CD14-positive monocyte (primary cell): ENCODE results near the gene CD4. TPM values are rescaled to one million over a fixed set of nuclear protein-coding genes. Genes with fewer than 3 reads are reported as not detected.
A peak's percentile ranks its signal among the peaks of the same experiment; 100 is the strongest.

Experiments used
- DNase-seq, 3 donors: peaks; one replicate each; pipeline ENCODE4 v3.0.0-alpha.2; 2011 to 2022
- H2AFZ ChIP-seq: 2 replicates; pipeline ENCODE4 v1.6.0; 2012; ENCODE audit warnings: mild to moderate bottlenecking, low read depth, low read length, inconsistent platforms; ENCODE audit not compliant: insufficient read depth, poor library complexity, severe bottlenecking
- H3K27ac ChIP-seq, 2 donors: 1 replicate in 1 of 2; 2 replicates in 1 of 2; pipeline ENCODE4 v1.5.1; 2012 to 2013; ENCODE audit warnings: low read length in 2 of 2, control low read depth in 1 of 2, inconsistent platforms in 1 of 2, low read depth in 1 of 2, mild to moderate bottlenecking in 1 of 2
- H3K27me3 ChIP-seq, 2 donors: one replicate each; pipeline versions ENCODE4 v1.6.0 to v1.6.1; 2011 to 2013; ENCODE audit warnings: low read length in 2 of 2; ENCODE audit not compliant: control insufficient read depth in 2 of 2, insufficient read depth in 2 of 2
- H3K36me3 ChIP-seq, 2 donors: replicated peaks in 1 of 2; 1 replicate in 1 of 2; 2 replicates in 1 of 2; pipeline versions ENCODE4 v1.5.1 to v1.6.1; 2012 to 2013; ENCODE audit warnings: low read length in 2 of 2, control low read depth in 1 of 2, inconsistent platforms in 1 of 2, mild to moderate bottlenecking in 1 of 2; ENCODE audit not compliant: insufficient read depth in 2 of 2, control insufficient read depth in 1 of 2
- H3K4me1 ChIP-seq, 2 donors: 1 replicate in 1 of 2; 2 replicates in 1 of 2; pipeline versions ENCODE4 v1.5.1 to v1.6.1; 2012 to 2013; ENCODE audit warnings: low read length in 2 of 2, control low read depth in 1 of 2, inconsistent platforms in 1 of 2, mild to moderate bottlenecking in 1 of 2, moderate library complexity in 1 of 2; ENCODE audit not compliant: insufficient read depth in 2 of 2, control insufficient read depth in 1 of 2
- H3K4me2 ChIP-seq: replicated peaks from 2 replicates; pipeline ENCODE3; 2012; ENCODE audit warnings: low read length, moderate library complexity, mild to moderate bottlenecking; ENCODE audit not compliant: poor library complexity, severe bottlenecking; ENCODE audit errors: extremely low read depth
- H3K4me3 ChIP-seq, 3 experiments: fragments of 200-600 bp in 1 of 3; sonication (generic) in 1 of 3; replicated peaks in 1 of 3; 1 replicate in 2 of 3; 2 replicates in 1 of 3; pipeline ENCODE4 v1.5.1; 2011 to 2013; ENCODE audit warnings: low read length in 3 of 3, mild to moderate bottlenecking in 3 of 3, control low read depth in 2 of 3, low read depth in 2 of 3, inconsistent platforms in 1 of 3, moderate library complexity in 1 of 3
- H3K79me2 ChIP-seq: 2 replicates; pipeline ENCODE4 v1.6.0; 2012; ENCODE audit warnings: mild to moderate bottlenecking, control low read depth, inconsistent platforms, low read length, moderate library complexity; ENCODE audit not compliant: insufficient read depth
- H3K9ac ChIP-seq: 2 replicates; pipeline ENCODE4 v1.6.0; 2017; ENCODE audit warnings: low read length, mild to moderate bottlenecking; ENCODE audit not compliant: insufficient read depth, poor library complexity, severe bottlenecking
- H3K9me3 ChIP-seq, 2 donors: replicated peaks in 1 of 2; 1 replicate in 1 of 2; 2 replicates in 1 of 2; pipeline versions ENCODE4 v1.5.1 to v1.6.1; 2012 to 2013; ENCODE audit warnings: low read length in 2 of 2, control low read depth in 1 of 2; ENCODE audit not compliant: control insufficient read depth in 1 of 2, insufficient read depth in 1 of 2
- H4K20me1 ChIP-seq: 2 replicates; pipeline ENCODE4 v1.6.0; 2012; ENCODE audit warnings: mild to moderate bottlenecking, low read length, control low read depth, moderate library complexity; ENCODE audit not compliant: insufficient read depth
- H3K27ac Mint-ChIP-seq, 7 donors: one replicate each; pipeline ENCODE4 v1.8.0; 2020; ENCODE audit warnings: mild to moderate bottlenecking in 7 of 7, mixed read lengths in 7 of 7, moderate library complexity in 6 of 7, inconsistent platforms in 2 of 7
- H3K27me3 Mint-ChIP-seq, 3 donors: one replicate each; pipeline ENCODE4 v1.8.0; 2021 to 2022; ENCODE audit warnings: low read depth in 3 of 3, mild to moderate bottlenecking in 3 of 3, mixed read lengths in 3 of 3, moderate library complexity in 3 of 3, inconsistent platforms in 1 of 3
- H3K36me3 Mint-ChIP-seq, 2 donors: one replicate each; pipeline ENCODE4 v1.8.0; 2020; ENCODE audit warnings: mixed read lengths in 2 of 2, inconsistent platforms in 1 of 2, mild to moderate bottlenecking in 1 of 2
- H3K4me1 Mint-ChIP-seq: one replicate; pipeline ENCODE4 v1.8.0; 2020; ENCODE audit warnings: mild to moderate bottlenecking, mixed read lengths
- H3K4me3 Mint-ChIP-seq, 2 donors: one replicate each; pipeline ENCODE4 v1.8.0; 2020; ENCODE audit warnings: mild to moderate bottlenecking in 2 of 2, mixed read lengths in 2 of 2, moderate library complexity in 1 of 2
- H3K9me3 Mint-ChIP-seq, 7 donors: one replicate each; pipeline ENCODE4 v1.8.0; 2020 to 2022; ENCODE audit warnings: mixed read lengths in 7 of 7, mild to moderate bottlenecking in 6 of 7, moderate library complexity in 6 of 7, inconsistent platforms in 2 of 7
- CTCF ChIP-seq: fragments of 200-600 bp; IDR thresholded peaks from one replicate; pipeline ENCODE4 v1.8.0; 2022; ENCODE audit warnings: antibody characterized with exemption, mild to moderate bottlenecking
- WGBS: methylation state at CpG from one replicate; pipeline ENCODE4 v1.1.5; 2013; ENCODE audit warnings: missing lambda C conversion rate; ENCODE audit not compliant: insufficient coverage; 5-methylcytosine and 5-hydroxymethylcytosine counted together
- intact Hi-C, 2 donors: fragments of 100-400 bp; cut with micrococcal nuclease; formaldehyde crosslinking; loops; one replicate each; pipeline versions ENCODE4 v1.15.0 to v1.15.1; 2023
- polyA plus RNA-seq, 3 donors: library from polyadenylated mRNA; depleted of rRNA in 1 of 3; unstranded in 2 of 3; stranded (reverse) in 1 of 3; fragments of 300-500 nt in 2 of 3; fragments of >200 nt in 1 of 3; fragmentation: Illumina TruSeq in 2 of 3; gene quantifications; 1 replicate in 2 of 3; 2 replicates in 1 of 3; pipeline ENCODE4 v1.2.3, GENCODE V29; 2012 to 2021

Gene CD4
- polyA plus RNA-seq, 3 donors: 261 to 371 (median 269) TPM

GRCh38 chr12:6837370-6838060, 48.2 kb downstream of the CD4 start:
- H3K27ac Mint-ChIP-seq: no peak overlapping the region
- Histone ChIP-seq H4K20me1 (no peaks in the 10 kb centered on the region), H3K9ac (no peak overlapping the region), H2AFZ (no peak overlapping the region), H3K79me2 (no peaks in the 10 kb centered on the region), H3K27ac (no peak overlapping the region), H3K27me3 (no peaks in the 10 kb centered on the region), H3K4me3 (no peak overlapping the region), H3K36me3 (no peaks in the 10 kb centered on the region), H3K4me1 (peaks cover 3 to 4% of the 10 kb centered on the region in 2 donors), H3K4me2 (no peak overlapping the region), H3K9me3 (no peaks in the 10 kb centered on the region)
- H3K4me1 Mint-ChIP-seq: no peaks in the 10 kb centered on the region
- 97% methylated on average over 17 of the region's 26 CpGs for WGBS
- DNase-seq: no peak
- no peaks in the 10 kb centered on the region for H3K36me3 Mint-ChIP-seq
- no peaks in the 10 kb centered on the region for H3K9me3 Mint-ChIP-seq
- no peak overlapping the region for H3K4me3 Mint-ChIP-seq
- H3K27me3 Mint-ChIP-seq: no peaks in the 10 kb centered on the region
- intact Hi-C loops: no loop called here
- no peak for TF ChIP-seq CTCF

- Mint-ChIP-seq H3K36me3 (no peaks in the 10 kb centered on the region), H3K27ac (peak overlapping the region in 2 of 7 donors; percentile 20 to 78), H3K27me3 (peaks cover 0 to 4% (median 3%) of the 10 kb centered on the region in 3 donors), H3K4me3 (no peak overlapping the region), H3K9me3 (no peaks in the 10 kb centered on the region), H3K4me1 (no peaks in the 10 kb centered on the region)
- WGBS: 96% methylated on average over 11 of the region's 16 CpGs
- H4K20me1 ChIP-seq: no peaks in the 10 kb centered on the region
- DNase-seq: no peak
- H3K9ac ChIP-seq: no peak overlapping the region
- H3K4me3 ChIP-seq: no peak overlapping the region
- no peak overlapping the region for H3K27ac ChIP-seq
- intact Hi-C loops: no loop called here
- H3K36me3 ChIP-seq: no peaks in the 10 kb centered on the region
- H3K27me3 ChIP-seq: no peaks in the 10 kb centered on the region
- TF ChIP-seq CTCF: no peak
- peaks cover 3 to 4% of the 10 kb centered on the region in 2 donors for H3K4me1 ChIP-seq
- no peaks in the 10 kb centered on the region for H3K9me3 ChIP-seq
- no peaks in the 10 kb centered on the region for H3K79me2 ChIP-seq
- no peak overlapping the region for H2AFZ ChIP-seq
- no peak overlapping the region for H3K4me2 ChIP-seq
Observed at GRCh38 chr12:6838854-6839253, 49.5 kb downstream of the CD4 start.
